ENCODE results near the gene CACYBP. TPM values are rescaled to one million over a fixed set of nuclear protein-coding genes. Genes with fewer than 3 reads are reported as not detected.

The CACYBP gene, protein sequence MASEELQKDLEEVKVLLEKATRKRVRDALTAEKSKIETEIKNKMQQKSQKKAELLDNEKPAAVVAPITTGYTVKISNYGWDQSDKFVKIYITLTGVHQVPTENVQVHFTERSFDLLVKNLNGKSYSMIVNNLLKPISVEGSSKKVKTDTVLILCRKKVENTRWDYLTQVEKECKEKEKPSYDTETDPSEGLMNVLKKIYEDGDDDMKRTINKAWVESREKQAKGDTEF
- 385 and 389 TPM in 2 replicates for total RNA-seq

DNA sequence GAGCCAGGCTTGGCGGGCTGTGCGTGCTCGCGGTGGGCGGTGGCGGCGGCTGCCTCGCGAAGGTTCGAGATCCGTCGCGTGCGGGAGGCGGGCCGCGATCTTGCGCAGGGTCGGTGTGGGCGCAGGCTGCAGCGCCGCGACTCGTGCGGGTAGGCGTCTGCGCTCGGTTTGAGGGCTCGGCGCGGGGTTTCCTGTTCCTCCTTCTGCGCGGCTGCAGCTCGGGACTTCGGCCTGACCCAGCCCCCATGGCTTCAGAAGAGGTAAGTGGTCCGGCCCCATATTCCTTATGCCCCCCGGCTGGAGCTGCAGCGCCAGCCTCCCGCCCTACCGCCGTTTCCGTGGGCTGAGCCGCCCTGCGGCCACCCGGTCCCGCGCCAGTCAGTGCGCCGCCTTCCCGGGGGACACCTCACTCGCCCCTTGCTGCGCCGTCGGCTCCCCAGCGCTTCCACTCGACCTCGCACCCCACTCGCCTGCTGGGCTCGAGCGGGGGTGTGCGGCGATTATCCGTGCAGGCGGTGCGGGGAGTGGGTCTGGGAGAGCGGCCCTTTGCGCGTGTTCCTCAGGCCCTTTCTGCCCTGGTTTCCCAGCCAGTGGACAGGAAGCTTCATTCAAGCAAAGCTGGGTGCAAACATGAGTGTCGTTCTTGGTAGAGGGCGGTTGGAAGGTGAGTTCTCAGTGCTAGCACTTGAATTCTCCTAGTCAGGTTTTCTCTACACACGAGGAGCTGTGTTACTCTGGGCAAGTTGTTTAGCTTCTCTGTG, at the start of gene CACYBP:
Gene CACYBP, plus strand, starts transcription at position 12 of the 761 bp plus-strand sequence. Its CDS starts 234 bp downstream, at position 246.
- no peak within 1 kb of the TSS for H3K27ac Mint-ChIP-seq

DNA sequence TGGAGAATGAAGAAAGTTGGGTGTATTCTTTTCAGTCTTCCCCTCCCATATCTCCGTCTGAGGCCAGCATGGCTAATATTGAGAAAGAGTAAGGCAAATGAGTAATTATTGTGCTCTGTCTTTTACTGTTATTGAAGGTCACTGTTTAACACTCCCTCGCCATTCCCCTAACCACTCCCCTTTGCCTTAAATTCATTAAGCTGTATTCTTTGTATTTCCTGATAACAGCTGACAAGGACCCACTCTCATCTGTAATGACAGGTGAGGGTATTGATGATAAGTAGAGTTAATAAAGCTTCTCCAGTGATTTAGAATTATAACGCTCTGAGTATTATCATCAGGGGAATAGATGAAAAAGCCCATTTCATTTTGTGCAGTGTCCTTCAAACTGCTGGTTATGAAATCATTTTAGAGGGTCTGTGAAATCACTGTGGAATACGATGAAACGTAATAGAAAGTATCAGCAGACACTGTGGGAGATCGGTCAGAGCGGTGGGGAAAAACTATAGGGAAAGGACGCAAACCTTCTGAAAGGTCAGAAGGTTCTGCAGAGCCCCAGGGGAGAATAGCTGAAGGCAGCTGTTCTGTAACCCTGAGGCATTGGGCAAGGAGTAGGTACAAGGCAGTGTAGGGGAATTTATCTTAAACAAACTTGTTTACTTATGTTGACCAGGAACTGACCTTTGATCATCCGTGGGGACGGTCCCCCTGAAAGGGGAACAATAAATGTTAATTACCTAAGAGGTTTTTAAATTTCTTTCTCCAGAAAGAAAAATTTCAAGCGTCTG, 46.3 kb upstream of the CACYBP start:
- no peak overlapping the region for H3K27ac Mint-ChIP-seq
- intact Hi-C loops (cut with micrococcal nuclease), result no loop called here
- H3K4me3 Mint-ChIP-seq, result no peak overlapping the region
- H3K36me3 Mint-ChIP-seq (ENCODE audit: low read depth), result peaks cover 7% of the 10 kb centered on the region
- no peaks in the 10 kb centered on the region for H3K27me3 Mint-ChIP-seq
- peaks cover 20% of the 10 kb centered on the region for H3K4me1 Mint-ChIP-seq
- no peak for DNase-seq
- no peaks in the 10 kb centered on the region for H3K9me3 Mint-ChIP-seq

More for the DNA sequence above, at the start of gene CACYBP:
- peak; percentile 84 for DNase-seq
- Mint-ChIP-seq H3K9me3 (no peaks in the 10 kb centered on the region), H3K4me1 (peaks cover 39% of the 10 kb centered on the region), H3K36me3 (ENCODE audit: low read depth) (peaks cover 30% of the 10 kb centered on the region), H3K27me3 (no peaks in the 10 kb centered on the region), H3K4me3 (no peak within 1 kb of the TSS)
- intact Hi-C loops (cut with micrococcal nuclease), result loop anchor here (1.0 to 5.0 kb wide), 10 partner anchors 23 to 1523 kb away; partner anchors contain the start of genes CENPL, COP1, DARS2 and MRPS14

DNA sequence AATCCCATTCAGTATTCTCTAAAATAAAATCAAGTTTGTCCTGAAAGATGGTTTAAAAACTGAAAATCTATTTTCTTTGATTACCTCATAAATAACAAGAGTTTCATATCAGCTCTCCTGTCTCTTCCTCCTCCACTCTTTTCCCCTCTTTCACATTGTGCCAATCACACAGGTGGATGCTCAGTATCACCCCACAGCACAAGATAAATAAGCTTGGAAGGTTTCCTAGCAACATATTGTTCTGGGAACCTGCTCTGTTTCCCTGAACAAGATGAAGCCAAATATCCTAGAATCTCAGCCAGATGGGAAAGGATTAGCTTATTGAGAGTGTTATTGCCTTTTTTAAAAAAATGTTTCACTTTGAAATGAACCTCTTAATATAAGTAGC, 45.7 kb upstream of the CACYBP start:
- DNase-seq, result no peak
- no peaks in the 10 kb centered on the region for H3K9me3 Mint-ChIP-seq
- H3K36me3 Mint-ChIP-seq (ENCODE audit: low read depth), result peaks cover 7% of the 10 kb centered on the region
- peaks cover 22% of the 10 kb centered on the region for H3K4me1 Mint-ChIP-seq
- no peak overlapping the region for H3K27ac Mint-ChIP-seq
- no peaks in the 10 kb centered on the region for H3K27me3 Mint-ChIP-seq
- intact Hi-C loops (cut with micrococcal nuclease), result no loop called here
- H3K4me3 Mint-ChIP-seq, result no peak overlapping the region

DNA sequence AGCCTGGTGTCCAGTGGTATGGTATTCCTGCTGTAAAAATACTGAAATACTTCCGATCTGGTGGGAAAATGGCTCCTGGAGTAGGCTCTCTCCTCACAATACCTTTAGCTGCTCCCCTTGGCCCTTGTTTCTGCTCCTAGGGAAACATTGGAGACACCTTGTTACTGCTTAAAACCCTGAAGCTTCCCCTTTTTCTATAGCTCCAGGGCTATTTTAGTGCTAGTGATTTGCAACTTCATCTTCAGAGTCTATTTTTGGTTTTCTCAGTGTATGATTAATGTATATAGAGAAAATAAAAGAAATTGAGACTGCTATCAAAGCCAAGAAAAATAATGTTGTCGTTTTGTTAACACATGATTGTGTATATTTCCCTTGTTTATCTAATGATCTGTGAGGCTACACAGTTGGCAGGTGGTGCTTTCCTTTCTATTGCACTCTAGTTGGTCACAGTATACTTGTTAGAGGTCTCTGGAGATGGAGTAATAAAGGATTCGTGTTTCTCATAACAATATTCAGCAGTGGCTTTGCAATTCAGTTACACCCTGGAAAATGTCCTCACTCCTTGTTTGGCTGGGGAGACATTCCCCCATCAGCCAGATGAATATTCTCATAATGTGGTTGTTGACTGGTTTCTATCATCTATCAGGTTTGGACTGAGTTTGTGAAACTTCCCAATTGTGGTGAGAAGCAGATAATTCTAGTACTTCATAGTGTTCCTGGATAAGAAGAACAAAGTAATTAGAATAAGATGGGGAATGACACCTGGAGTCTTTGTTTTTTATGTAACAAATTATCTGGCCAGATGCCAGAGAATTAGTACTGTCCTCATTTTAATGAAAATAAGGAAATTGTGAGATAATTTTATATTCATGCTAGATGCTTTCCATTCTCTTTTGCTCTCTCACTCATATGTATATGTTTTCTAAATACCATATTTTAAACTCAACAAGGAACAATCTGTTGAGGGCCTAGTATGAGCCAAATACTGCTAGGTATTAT, 44.8 kb upstream of the CACYBP start:
- Mint-ChIP-seq H3K27ac (no peak overlapping the region), H3K4me3 (no peak overlapping the region), H3K4me1 (peaks cover 22% of the 10 kb centered on the region), H3K9me3 (no peaks in the 10 kb centered on the region), H3K36me3 (ENCODE audit: low read depth) (peaks cover 7% of the 10 kb centered on the region), H3K27me3 (no peaks in the 10 kb centered on the region)
- intact Hi-C loops (cut with micrococcal nuclease), result no loop called here
- no peak for DNase-seq

DNA sequence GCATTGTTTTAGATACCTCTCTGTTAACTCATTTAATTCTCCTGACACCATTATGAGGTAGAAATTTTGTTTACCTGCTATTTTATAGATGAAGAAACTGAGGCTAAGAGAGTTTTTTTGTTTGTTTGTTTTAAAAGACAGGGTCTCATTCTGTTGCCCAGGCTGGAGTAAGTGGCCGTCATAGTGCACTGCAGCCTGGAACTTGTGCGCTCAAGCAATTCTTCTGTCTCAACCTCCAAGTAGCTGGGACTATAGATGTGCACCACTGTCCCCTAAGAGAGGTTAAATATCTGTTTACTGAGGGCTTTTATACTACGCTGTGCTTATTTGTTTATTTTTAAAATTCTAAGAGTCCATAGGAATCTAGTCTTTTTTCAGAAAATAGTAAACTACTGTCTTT, 43.7 kb upstream of the CACYBP start:
- H3K4me3 Mint-ChIP-seq, result no peak overlapping the region
- H3K4me1 Mint-ChIP-seq, result peaks cover 22% of the 10 kb centered on the region
- no peak for DNase-seq
- H3K27ac Mint-ChIP-seq, result no peak overlapping the region
- intact Hi-C loops (cut with micrococcal nuclease), result no loop called here
- peaks cover 7% of the 10 kb centered on the region for H3K36me3 Mint-ChIP-seq (ENCODE audit: low read depth)
- H3K27me3 Mint-ChIP-seq, result no peaks in the 10 kb centered on the region
- H3K9me3 Mint-ChIP-seq, result no peaks in the 10 kb centered on the region

DNA sequence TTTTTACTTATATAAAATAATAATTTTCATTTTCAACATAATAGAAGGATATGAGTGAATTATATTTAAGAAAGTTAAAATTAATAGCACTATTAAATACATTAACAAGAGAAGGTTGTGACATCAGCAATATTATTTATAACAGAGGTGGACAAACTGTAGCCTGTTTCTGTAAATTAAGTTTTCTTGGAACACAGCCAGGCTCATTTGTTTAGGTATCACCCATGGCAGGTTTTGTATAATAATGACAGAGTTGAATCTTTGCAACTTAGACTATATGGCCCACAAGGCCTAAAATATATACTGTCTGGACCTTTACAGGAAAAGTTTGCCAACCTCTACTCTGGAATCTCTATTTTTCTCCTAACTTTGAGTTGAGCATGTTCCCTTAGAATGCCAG, 42.8 kb upstream of the CACYBP start:
- intact Hi-C loops (cut with micrococcal nuclease), result loop anchor here (1.0 kb wide), 1 partner anchor 11 kb away; no protein-coding TSS in a partner anchor
- H3K36me3 Mint-ChIP-seq (ENCODE audit: low read depth), result peaks cover 7% of the 10 kb centered on the region
- peaks cover 22% of the 10 kb centered on the region for H3K4me1 Mint-ChIP-seq
- H3K4me3 Mint-ChIP-seq, result no peak overlapping the region
- no peaks in the 10 kb centered on the region for H3K9me3 Mint-ChIP-seq
- peak overlapping the region; percentile 37 for H3K27ac Mint-ChIP-seq
- H3K27me3 Mint-ChIP-seq, result no peaks in the 10 kb centered on the region
- DNase-seq, result no peak

DNA sequence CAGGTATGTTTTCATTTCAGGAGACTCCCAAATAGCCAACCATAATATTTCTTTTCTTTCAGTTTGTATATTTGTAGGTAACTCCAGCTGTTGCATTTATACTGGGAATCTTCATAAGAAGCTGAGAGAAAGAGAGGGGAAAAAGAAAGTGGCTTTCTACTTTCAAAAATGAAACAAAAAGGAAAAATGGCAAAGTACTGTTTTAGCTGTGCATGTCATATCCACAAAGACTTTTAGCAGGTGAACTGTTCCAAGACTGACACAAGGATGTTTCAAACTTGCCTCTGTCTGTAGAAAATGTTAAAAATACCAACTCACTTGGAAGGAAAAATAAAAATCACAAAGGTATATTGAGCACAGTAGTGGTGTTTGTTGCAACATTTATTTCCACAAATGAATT, 41.9 kb upstream of the CACYBP start:
- DNase-seq, result no peak
- H3K27me3 Mint-ChIP-seq, result no peaks in the 10 kb centered on the region
- H3K27ac Mint-ChIP-seq, result peak overlapping the region; percentile 81
- H3K36me3 Mint-ChIP-seq (ENCODE audit: low read depth), result peaks cover 7% of the 10 kb centered on the region
- intact Hi-C loops (cut with micrococcal nuclease), result loop anchor here (1.0 kb wide), 1 partner anchor 10 kb away; no protein-coding TSS in a partner anchor
- no peaks in the 10 kb centered on the region for H3K9me3 Mint-ChIP-seq
- peaks cover 22% of the 10 kb centered on the region for H3K4me1 Mint-ChIP-seq
- H3K4me3 Mint-ChIP-seq, result peak overlapping the region; percentile 79

DNA sequence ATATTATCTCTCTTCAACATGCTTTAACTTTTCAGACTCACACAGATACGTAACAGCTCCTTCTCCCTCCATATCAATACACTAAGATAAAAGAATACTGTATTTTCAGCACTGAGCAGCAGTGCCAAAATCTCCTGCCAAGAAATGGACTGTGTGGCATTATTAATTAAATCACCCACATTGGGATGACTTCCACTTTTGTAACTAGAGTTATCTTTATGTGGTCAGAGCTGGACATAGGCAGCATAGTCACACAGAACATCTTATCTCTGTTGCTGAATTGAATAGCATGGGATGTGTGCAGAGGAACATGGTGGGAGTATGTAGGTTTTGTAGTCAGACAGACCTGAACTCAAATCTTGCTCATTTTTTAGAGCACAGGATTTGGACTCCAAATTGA, 41.4 kb upstream of the CACYBP start:
- Mint-ChIP-seq H3K27ac (peak overlapping the region; percentile 65), H3K27me3 (no peaks in the 10 kb centered on the region), H3K4me3 (peak overlapping the region; percentile 79), H3K4me1 (peaks cover 25% of the 10 kb centered on the region), H3K36me3 (ENCODE audit: low read depth) (peaks cover 7% of the 10 kb centered on the region), H3K9me3 (no peaks in the 10 kb centered on the region)
- no peak for DNase-seq
- intact Hi-C loops (cut with micrococcal nuclease), result no loop called here

DNA sequence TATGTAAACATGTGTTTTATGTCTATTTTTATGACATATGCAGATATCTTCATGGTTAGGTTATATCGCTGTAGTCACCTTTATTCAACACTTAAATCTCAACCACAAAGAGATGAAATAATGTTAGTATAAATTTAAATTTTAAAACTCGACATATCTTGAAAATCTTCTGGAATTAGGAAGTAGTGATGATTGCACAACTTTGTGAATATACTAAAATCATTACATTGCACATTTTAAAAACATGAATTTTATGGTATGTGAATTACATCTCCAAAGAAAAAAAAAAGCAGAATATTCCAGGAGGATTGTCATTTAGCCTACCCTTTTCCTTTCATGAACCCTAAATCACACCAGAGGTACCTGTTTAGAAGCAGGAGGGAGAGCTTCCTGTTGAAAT, 39.4 kb upstream of the CACYBP start:
- Mint-ChIP-seq H3K27me3 (no peaks in the 10 kb centered on the region), H3K9me3 (no peaks in the 10 kb centered on the region), H3K4me3 (no peak overlapping the region), H3K36me3 (ENCODE audit: low read depth) (peaks cover 5% of the 10 kb centered on the region), H3K27ac (no peak overlapping the region), H3K4me1 (peaks cover 39% of the 10 kb centered on the region)
- no peak for DNase-seq
- intact Hi-C loops (cut with micrococcal nuclease), result loop anchor here (10.0 kb wide), 1 partner anchor 936 kb away; the partner anchor contains the start of gene RC3H1

DNA sequence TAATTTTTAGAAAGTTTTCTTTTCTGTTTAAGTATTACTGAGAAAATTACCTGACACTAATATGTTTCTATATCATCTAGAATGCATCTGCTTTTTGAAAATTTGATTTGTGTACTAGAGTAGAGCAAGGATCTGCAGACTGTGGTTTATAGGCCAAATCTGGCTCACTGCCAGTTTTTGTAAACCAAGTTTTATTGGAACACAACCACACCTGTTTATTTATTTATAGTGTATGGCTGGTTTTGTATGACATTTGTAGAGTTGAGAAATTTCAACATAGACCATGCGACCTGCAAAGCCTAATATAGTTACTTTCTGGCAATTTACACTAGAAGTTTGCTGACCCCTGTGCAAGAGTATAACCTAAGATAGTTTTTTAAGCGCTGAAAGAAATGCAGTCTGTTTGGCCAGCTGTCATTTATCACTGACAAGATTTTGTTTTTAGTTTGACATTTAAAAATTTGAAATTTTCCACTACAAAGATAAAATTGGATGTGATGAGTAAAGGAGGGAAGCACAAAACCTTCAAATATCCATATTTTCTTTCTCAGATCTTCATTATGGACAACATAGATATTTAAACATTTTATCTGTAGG, 36.1 kb upstream of the CACYBP start:
- intact Hi-C loops (cut with micrococcal nuclease), result loop anchor here (1.0 to 10.0 kb wide), 6 partner anchors 25 to 939 kb away; partner anchors contain the start of genes CACYBP, RABGAP1L and RC3H1
- Mint-ChIP-seq H3K27ac (peak overlapping the region; percentile 89), H3K36me3 (ENCODE audit: low read depth) (no peaks in the 10 kb centered on the region), H3K27me3 (no peaks in the 10 kb centered on the region), H3K4me1 (peaks cover 43% of the 10 kb centered on the region), H3K9me3 (no peaks in the 10 kb centered on the region), H3K4me3 (peak overlapping the region; percentile 84)
- no peak for DNase-seq

DNA sequence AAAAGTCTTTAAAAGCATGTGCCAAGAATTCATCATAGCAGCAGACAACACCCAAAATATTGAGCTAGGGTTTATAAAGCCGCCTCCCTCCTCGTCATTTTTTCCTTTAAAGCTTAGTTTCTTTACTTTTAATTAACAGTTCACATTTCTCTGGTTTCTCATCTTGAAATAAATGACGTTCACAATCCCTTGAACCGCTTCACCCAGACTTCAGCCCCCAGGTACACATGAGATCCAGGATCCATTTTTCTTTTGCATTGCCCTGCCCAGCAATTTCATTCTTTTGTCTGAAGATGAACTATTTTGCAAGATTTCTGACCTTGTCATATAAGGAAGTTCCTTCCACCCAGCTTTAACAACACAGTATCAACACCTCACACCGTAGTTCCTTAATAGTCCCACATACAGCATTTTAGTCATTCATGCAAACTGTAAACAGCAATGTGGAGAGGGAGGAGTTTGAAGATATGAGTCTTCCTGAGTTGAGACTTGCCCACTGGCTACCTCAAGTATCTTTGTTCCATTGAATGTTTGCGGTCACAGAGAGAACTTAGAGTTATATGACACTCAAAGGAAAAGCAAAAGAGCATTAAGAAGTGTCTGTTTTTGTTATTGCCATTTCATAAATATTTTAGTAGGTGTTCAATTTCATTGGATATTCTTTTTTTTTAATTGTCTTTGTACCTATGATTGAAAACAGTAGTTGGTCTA, 35.3 kb upstream of the CACYBP start:
- peak; percentile 85 for DNase-seq
- peaks cover 49% of the 10 kb centered on the region for H3K4me1 Mint-ChIP-seq
- no peaks in the 10 kb centered on the region for H3K27me3 Mint-ChIP-seq
- H3K4me3 Mint-ChIP-seq, result peak overlapping the region; percentile 84
- peak overlapping the region; percentile 89 for H3K27ac Mint-ChIP-seq
- peaks cover 2% of the 10 kb centered on the region for H3K36me3 Mint-ChIP-seq (ENCODE audit: low read depth)
- intact Hi-C loops (cut with micrococcal nuclease), result loop anchor here (1.0 to 10.0 kb wide), 6 partner anchors 26 to 940 kb away; partner anchors contain the start of genes CACYBP, RABGAP1L and RC3H1
- H3K9me3 Mint-ChIP-seq, result no peaks in the 10 kb centered on the region

DNA sequence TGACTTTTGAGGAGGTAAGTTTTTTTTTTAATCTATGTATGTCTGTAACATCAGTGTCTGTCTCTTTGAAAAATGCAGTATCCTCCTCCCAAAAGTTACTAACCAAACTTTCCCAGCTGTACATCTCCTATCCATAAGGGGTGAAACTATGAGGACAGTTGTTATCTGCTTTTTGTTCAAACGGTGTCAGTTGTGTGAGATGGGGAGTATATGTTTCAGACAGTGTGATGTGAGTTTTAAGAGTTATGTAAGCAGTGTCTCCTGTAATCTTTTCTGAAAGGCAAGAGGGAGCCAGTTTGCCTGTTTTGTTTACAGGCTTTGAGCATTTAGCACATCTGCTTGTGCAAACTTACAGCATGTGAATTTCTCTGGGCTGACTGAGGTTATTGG, 34.8 kb upstream of the CACYBP start:
- H3K4me3 Mint-ChIP-seq, result peak overlapping the region; percentile 84
- H3K36me3 Mint-ChIP-seq (ENCODE audit: low read depth), result peaks cover 4% of the 10 kb centered on the region
- DNase-seq, result peak; percentile 78
- H3K9me3 Mint-ChIP-seq, result no peaks in the 10 kb centered on the region
- peaks cover 54% of the 10 kb centered on the region for H3K4me1 Mint-ChIP-seq
- intact Hi-C loops (cut with micrococcal nuclease), result loop anchor here (1.0 to 10.0 kb wide), 8 partner anchors 26 to 940 kb away; partner anchors contain the start of genes CACYBP, MRPS14, RABGAP1L and RC3H1
- H3K27ac Mint-ChIP-seq, result peak overlapping the region; percentile 89
- no peaks in the 10 kb centered on the region for H3K27me3 Mint-ChIP-seq
